Astrocyte of the spinal cord (primary cell): ENCODE measurements around the gene CNPPD1.

Experiments
- DNase-seq: peaks from one replicate; pipeline ENCODE4 v3.0.0; 2011; ENCODE audit warnings: low read depth, low spot score
- H3K4me3 ChIP-seq: 2 replicates; pipeline ENCODE4 v1.5.1; 2011; ENCODE audit warnings: low read depth, mild to moderate bottlenecking, low read length, moderate library complexity
- CTCF ChIP-seq: IDR thresholded peaks from 2 replicates; pipeline ENCODE4 v1.5.1; 2012; ENCODE audit warnings: low read depth, mild to moderate bottlenecking, low read length, inconsistent platforms
- in situ Hi-C: cut with HindIII; loops from 2 replicates; pipeline ENCODE4 v1.10.0; 2017; ENCODE audit warnings: low sequenced_read_pairs

The CNPPD1 gene

GRCh38 chr2:219173176-219173575, 3.5 kb downstream of the CNPPD1 start:
- no peak for DNase-seq
- no peak for TF ChIP-seq CTCF
- H3K4me3 ChIP-seq = no peak overlapping the region
- in situ Hi-C loops = no loop called here

- H3K4me3 ChIP-seq = no peak overlapping the region
- in situ Hi-C loops = no loop called here
- TF ChIP-seq CTCF = no peak
- no peak for DNase-seq
Measured at GRCh38 chr2:219172231-219173154, 4.2 kb downstream of the CNPPD1 start.

- H3K4me3 ChIP-seq = no peak overlapping the region
- TF ChIP-seq CTCF = peak; percentile 71
- peak; percentile 66 for DNase-seq
- in situ Hi-C loops = no loop called here
Measured at GRCh38 chr2:219171231-219171651, 5.5 kb downstream of the CNPPD1 start.

- H3K4me3 ChIP-seq = no peak within 1 kb of the TSS
- in situ Hi-C loops = no loop called here
- no peak for TF ChIP-seq CTCF
- no peak for DNase-seq
Measured at GRCh38 chr2:219169930-219170654, 6.6 kb downstream of the CNPPD1 start, which contains the start of gene SLC23A3. Gene SLC23A3, minus strand, starts transcription at chr2:219170029. Its CDS starts 45 bp downstream, at chr2:219169984.

GRCh38 chr2:219168932-219169331, 7.8 kb downstream of the CNPPD1 start:
- no peak for TF ChIP-seq CTCF
- in situ Hi-C loops = no loop called here
- no peak for DNase-seq
- no peak overlapping the region for H3K4me3 ChIP-seq

GRCh38 chr2:219168526-219168925, 8.2 kb downstream of the CNPPD1 start:
- no peak for DNase-seq
- no peak for TF ChIP-seq CTCF
- in situ Hi-C loops = no loop called here
- H3K4me3 ChIP-seq = no peak overlapping the region
